Hematopoietic multipotent progenitor cell (in vitro differentiated cells): ENCODE results near the gene SPATS2. TPM values are rescaled to one million over a fixed set of nuclear protein-coding genes. Genes with fewer than 3 reads are reported as not detected.
"Not testable (repeated sequence)": the region's sequence is repeated elsewhere in the genome, so short reads cannot be mapped to it uniquely, and the experiment has no call there.

Source experiments
- DNase-seq, 3 donors: peaks; one replicate each; pipeline ENCODE4 v3.0.0-alpha.2; 2011 to 2015; ENCODE audit warnings: low read depth in 2 of 3, low spot score in 2 of 3
- total RNA-seq: library from RNA; depleted of rRNA; stranded (reverse); fragments of >200 nt; gene quantifications from one replicate; pipeline ENCODE4 v1.2.3, GENCODE V29; 2012

SPATS2 gene
- total RNA-seq, 1 donor = 11.0 TPM

GRCh38 chr12:49349266-49349665, 18.0 kb upstream of the SPATS2 start:
- no peak for DNase-seq

GRCh38 chr12:49352351-49352750, 14.9 kb upstream of the SPATS2 start:
- DNase-seq = no peak

GRCh38 chr12:49355913-49356312, 11.3 kb upstream of the SPATS2 start:
- DNase-seq = no peak

- DNase-seq = peak in 1 of 3 donors; percentile 76
Measured at GRCh38 chr12:49357103-49357678, 10.1 kb upstream of the SPATS2 start.

DNA sequence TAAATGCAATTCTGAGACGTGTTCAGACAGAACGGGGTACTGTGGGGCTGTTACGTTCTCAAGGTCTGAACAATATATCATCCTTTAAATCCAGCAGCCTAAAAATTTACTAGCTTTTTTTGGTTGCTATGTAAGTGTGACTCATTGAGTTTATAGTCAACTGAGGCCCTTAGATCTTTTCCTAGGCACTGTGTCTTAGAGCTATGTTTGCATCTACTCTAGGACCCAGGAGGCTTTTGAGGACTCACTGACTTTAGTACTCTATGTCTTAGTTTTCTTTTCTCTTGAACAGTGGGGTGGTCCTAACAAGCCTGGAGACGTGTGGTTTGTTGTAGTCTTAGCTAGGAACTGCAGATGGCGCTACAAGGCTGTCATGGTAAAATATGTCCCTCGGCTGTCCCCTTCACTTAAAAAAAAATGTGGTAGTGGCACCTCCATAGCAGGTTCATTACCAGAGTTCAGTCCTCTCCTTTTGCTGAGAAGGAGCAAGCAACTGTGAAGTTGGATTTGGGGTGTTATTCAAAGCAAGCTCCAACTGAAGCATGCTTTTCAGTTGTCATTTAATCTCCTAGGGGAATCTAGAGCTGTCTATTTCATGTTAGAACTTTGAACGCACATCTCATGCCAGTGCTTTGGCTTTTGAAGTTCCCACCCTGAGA, 8.7 kb upstream of the SPATS2 start:
- DNase-seq = peak in 2 of 3 donors; percentile 80 to 93

- DNase-seq = no peak
Measured at GRCh38 chr12:49359671-49360070, 7.6 kb upstream of the SPATS2 start.

DNA sequence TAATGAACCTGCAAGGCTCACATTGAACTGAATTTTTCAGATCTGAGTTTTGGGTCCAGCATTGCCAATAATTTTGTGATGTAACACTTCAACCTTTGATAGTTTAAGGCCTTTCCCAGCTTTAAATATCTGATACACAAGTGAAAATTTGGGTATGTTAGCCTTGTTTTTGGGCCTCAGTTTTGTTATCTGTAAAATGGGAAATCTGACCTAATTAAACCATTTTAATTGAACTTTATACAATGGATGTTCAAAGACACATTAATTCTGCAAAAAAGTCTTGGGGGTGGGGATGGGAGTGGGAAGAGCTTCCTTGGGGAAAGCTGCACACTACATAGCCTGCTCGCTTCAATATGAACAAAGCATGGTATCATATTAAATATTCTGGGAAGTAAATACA, 5.2 kb upstream of the SPATS2 start:
- no peak for DNase-seq

DNA sequence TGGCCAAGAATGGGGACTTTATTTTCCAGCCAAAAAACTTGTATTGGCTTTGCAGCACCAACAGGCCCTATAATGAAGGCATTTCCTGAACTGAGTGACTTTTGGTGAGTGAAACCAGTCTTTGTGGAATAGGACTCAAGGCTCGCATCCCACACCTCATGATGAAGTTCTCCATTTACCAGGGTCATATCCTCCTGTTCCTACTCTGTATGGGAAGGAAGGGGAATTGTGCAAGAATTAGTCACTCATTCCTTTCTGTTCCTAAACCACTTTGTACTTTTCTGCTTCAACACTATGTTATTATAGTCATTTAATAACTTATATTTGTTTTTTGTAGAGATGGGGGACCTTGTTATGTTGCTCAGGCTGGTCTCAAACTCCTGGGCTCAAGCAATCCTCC, 2.3 kb upstream of the SPATS2 start:
- no peak for DNase-seq

DNA sequence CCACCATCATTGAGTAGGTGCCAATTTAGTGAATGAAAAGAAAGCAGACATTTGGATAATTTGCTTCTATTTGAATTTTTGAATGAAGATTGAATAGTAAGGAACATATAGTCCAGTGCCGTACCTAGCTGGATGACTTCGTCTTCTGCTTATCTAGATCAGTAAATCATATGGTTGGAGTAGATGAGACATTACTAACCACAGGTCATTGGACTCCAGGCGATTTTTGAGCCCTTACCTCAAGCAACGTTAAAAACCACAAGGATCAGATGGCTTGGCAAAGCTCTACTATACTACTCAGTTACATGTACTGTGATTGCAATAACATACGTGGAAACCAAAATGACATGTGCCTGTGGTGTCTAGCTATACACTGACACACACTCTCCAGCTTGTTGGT, 1.7 kb upstream of the SPATS2 start:
- no peak for DNase-seq

GRCh38 chr12:49366096-49366651, 1.1 kb upstream of the SPATS2 start:
- DNase-seq = no peak

DNA sequence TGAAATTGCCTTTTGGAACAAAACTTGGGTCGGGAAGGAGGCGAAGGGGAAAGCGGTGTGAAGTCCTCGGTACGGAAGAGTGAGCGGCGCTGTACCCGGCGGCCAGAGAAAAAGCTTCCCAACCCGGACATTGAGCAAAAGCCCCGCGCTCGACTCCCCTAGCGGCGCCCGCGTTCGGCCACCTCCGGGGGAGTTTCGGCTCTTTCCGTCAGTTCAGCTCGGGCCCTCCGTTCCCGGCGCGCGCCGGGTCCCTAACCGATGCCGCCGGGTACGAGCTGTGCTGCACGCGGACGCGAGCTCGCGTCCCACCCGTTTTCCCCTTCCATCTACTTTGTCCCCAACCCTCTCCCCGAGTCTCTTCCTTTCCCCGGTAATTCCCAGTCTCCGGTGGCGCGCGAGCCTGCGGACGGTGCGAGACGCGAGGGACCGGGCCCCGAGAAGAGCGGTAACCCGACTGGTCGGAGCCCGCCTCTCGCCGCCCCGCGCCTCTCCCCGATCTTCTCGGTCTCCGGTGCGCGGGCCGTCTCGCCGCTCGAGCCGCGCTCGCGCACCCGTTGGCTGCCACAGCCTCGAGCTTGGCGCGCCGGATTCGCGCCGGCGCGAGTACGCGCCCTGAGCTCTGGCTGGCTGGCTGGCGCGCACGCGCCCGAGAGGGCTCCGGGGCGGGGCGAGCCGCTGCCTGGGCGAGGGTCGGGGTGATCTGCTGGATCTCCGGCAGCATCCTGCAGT, 446 bp upstream of the SPATS2 start:
- DNase-seq = peak in 2 of 3 donors; percentile 90 to 92

GRCh38 chr12:49368240-49368600, 958 bp downstream of the SPATS2 start:
- DNase-seq = no peak

GRCh38 chr12:49369411-49370145, 2.3 kb downstream of the SPATS2 start:
- DNase-seq = peak in 1 of 3 donors; percentile 65

- DNase-seq = no peak
Measured at GRCh38 chr12:49370539-49370938, 3.3 kb downstream of the SPATS2 start.

GRCh38 chr12:49375406-49375805, 8.1 kb downstream of the SPATS2 start:
- no peak for DNase-seq

DNA sequence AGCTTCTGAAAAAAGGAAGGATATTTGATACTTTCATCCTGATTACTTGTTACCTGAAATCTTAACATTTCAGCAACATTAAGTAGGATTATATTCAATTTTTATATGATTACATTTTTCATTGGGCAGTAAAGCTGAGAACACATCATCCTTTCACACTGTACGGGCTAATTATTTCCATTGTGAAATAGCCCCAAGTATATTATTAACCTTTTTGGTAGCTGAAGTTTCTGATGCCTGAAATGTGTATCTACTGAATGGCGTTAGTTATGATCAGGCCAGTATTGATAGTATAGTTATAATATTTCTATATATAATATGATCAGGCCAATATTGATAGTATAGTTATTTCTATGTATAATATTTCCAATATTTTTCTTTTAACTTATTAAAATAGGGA, 10.1 kb downstream of the SPATS2 start:
- no peak for DNase-seq

- not testable (repeated sequence) for DNase-seq
Measured at GRCh38 chr12:49380184-49380583, 12.9 kb downstream of the SPATS2 start.

DNA sequence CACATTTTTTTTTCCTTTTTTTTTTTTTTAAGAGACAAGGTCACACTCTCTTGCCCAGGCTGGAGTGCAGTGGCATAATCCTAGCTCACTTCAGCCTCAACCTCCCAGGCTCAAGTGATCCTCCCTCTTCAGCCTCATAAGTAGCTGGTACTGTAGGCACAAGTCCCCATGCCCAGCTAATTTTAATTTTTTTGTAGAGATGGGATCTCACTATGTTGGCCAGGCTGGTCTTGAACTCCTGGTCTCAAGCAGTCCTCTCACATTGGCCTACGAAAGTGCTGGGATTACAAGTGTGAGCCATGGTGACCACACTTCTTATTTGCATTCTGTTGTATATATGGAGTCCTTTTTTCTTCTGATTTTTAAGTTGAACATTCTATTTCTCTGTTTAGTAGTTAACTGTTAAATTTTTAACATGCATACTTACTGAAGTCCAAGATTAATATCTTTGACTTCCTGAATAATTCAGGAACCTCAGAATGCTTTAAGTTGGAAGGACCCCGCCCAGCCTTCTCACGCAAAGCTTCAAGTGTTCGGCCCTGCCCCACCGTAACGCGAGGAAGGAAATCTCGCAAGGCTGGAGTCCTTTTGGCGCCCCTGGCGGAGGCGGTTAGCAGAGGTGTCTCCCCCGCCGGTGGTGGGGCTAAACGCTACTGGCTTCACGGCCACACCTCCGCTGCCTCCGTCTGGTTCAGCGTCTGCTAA, 21.6 kb downstream of the SPATS2 start:
- DNase-seq = peak in 2 of 3 donors; percentile 75 to 83

- no peak for DNase-seq
Measured at GRCh38 chr12:49389387-49389703, 22.1 kb downstream of the SPATS2 start.

GRCh38 chr12:49397000-49397399, 29.7 kb downstream of the SPATS2 start:
- no peak for DNase-seq

- no peak for DNase-seq
Measured at GRCh38 chr12:49400304-49400703, 33.0 kb downstream of the SPATS2 start.
